NCI-H187 treated with DMSO at 0.1 percent for 48 hours (cell line): ENCODE measurements around the gene SND1.
"Not testable (repeated sequence)": the region's sequence is repeated elsewhere in the genome, so short reads cannot be mapped to it uniquely, and the experiment has no call there.

ENCODE experiments used
- DNase-seq: peaks from one replicate; lab custom pipeline; 2025; lab: John Stamatoyannopoulos, UW

Gene SND1

DNA sequence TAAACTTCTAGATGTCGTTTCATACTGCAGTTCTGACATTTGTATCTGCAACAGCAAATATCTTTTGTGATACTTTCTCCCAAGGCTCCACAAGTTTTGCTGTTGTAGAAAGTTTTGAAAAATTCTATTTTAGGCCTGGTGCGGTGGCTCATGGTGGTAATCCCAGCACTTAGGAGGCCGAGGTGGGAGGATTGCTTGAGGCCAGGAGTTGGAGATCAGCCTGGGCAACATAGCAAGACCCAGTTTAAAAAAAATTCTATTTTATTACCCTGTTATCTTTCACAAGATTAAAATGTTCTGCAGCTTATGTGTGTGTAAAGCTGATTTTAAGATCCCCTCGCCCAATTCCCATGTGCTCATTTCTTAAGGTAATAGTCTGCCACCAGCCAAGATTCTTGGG is 1.4 kb downstream of the SND1 start:
- DNase-seq: no peak

- no peak for DNase-seq
Observed at GRCh38 chr7:127654404-127655394, 2.7 kb downstream of the SND1 start.

GRCh38 chr7:127655720-127656119 is 3.7 kb downstream of the SND1 start:
- DNase-seq: no peak

GRCh38 chr7:127657500-127657899 is 5.5 kb downstream of the SND1 start:
- no peak for DNase-seq

DNA sequence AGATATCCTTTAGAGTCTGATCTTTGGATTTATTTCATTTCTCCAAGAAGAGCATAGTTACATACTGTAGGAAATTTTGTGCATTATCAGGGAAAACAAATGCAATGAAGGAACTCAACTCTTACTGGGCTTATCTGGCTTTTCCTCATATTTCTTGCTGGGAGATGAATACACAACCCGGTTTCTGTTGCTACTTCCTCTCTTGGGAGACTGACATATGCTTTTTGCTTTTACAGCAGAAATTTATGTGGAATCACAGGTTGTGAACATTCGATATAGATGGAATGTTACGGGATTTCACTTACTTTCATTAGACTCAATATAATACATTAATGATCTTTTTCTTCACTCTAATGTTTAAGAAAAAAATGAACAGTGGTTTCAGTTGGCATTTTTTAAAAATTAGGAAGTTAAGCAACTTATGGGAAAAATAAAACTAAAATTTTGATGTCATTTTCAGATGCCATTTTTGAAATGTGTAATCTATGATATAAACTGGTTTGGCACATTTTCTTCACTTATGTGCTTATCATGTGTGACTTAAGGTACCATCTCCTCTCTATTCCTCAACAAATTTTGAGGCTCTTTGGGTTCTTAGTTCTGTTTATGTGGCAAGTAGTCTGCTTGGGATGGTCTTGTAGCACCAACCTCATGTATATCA is 7.1 kb downstream of the SND1 start:
- no peak for DNase-seq

- no peak for DNase-seq
Observed at GRCh38 chr7:127665922-127666321, 13.9 kb downstream of the SND1 start.

DNA sequence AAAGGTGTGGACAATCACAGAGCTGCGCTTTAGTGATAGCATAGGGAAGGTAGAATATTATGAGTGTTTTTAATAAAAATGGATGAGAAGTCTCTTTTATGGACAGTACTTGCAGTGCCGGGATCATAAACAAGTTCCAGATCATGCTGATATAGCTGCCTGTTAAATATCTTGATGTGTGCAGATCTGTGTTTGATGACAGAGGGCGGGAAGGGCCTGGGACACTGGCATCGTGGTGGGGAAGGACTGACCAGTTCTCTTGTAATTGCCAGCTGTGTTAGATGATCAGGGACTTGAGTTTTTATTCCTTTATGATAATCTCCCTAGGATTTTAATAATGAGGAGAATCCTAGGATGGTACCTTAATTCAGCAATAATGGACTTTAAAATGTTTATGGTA is 14.6 kb downstream of the SND1 start:
- no peak for DNase-seq

- no peak for DNase-seq
Observed at GRCh38 chr7:127667017-127667670, 15.2 kb downstream of the SND1 start.

- DNase-seq: no peak
Observed at GRCh38 chr7:127667759-127668530, 16.0 kb downstream of the SND1 start.

GRCh38 chr7:127671341-127671740 is 19.3 kb downstream of the SND1 start:
- no peak for DNase-seq

- DNase-seq: no peak
Observed at GRCh38 chr7:127673902-127674301, 21.9 kb downstream of the SND1 start.

DNA sequence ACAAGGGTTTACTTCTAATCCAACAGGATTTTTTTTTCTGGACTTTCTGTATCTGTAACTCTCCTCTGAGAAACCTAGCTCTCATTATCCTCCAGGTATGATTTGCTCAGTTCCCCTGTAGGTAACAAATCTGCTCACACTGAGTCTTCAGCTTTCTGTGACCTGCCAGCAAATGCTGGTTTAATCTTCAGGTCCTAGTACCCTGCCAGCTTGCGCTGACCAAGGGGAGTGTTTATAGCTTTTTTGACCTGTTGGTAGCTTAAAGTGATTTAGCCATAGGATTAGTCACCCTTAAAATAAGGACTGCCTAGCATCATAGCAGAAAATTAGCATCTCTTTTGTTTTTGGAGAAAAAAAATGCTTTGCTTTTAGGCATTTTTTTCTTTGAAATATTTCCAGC is 22.4 kb downstream of the SND1 start:
- no peak for DNase-seq

DNA sequence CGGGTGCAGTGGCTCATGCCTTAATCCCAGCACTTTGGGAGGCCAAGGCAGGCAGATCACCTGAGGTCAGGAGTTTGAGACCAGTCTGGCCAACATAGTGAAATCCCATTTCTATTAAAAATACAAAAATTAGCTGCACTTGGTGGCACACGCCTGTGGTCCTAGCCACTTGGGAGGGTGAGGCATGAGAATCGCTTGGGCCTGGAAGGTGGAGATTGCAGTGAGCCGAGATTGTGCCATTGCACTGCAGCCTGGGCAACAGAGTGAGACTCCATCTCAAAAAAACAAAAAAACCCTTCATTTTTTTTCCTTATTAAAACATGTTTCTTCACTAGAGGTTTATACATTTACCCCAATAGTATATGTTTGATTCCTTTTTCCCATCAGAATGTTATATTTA is 22.9 kb downstream of the SND1 start:
- DNase-seq: not testable (repeated sequence)

DNA sequence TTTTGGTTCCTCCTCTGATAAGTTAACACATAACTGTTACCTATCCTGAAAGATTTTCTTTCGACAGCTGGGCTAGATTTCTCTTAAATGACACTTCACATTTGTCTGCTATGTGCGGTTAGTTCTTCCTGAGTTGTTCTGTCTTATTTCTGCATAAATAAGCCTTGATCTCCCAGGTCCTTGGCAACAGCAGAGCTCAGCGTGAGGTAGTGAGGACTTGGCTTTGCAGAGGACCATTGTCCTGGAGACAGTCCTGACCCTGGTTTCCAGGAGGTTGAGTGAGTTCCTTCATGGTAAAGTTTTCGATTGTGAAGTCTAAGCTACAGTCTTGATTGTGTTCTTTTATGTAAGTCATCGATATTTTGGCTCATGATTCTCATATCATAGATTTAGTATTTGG is 23.7 kb downstream of the SND1 start:
- DNase-seq: no peak

- DNase-seq: no peak
Observed at GRCh38 chr7:127677433-127678230, 25.6 kb downstream of the SND1 start.

- DNase-seq: no peak
Observed at GRCh38 chr7:127678337-127678736, 26.3 kb downstream of the SND1 start.

DNA sequence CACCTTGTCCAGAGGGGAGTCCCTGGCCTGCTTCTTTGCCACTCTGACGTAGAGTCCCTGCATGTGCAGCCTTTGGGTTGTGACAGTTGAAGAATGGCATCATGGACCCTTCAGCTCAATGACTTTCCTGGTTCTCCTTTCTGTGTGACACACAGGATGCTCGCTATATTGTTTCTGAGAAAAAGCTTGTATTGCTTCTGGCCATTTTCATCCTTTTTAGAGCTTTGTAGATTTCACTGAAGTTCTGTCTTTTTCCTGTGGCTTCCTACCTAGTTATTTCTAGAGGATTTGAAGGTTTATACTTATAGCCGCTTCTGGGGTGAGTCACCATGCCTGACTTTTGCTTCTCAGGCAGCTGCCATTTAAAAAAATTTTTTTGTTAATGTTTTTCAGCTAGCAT is 27.0 kb downstream of the SND1 start:
- no peak for DNase-seq

DNA sequence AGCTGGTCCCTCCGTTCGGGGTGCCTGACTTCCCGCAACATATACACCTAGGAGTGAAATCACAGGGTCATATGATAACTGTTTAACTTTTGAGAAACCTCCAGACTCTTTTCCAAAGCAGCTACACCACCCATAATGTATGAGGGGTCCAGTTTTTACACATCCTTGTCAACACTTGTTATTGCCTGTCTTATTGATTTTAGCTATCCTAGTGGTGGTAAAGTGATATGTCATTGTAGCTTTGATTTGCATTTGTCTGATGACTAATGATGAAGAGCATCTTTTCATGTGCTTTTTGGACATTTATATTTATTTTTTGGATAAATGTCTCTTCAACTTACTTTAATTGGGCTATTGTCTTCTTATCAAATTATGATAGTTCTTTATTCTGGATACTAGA is 29.0 kb downstream of the SND1 start:
- no peak for DNase-seq

GRCh38 chr7:127682140-127682539 is 30.1 kb downstream of the SND1 start:
- DNase-seq: no peak

DNA sequence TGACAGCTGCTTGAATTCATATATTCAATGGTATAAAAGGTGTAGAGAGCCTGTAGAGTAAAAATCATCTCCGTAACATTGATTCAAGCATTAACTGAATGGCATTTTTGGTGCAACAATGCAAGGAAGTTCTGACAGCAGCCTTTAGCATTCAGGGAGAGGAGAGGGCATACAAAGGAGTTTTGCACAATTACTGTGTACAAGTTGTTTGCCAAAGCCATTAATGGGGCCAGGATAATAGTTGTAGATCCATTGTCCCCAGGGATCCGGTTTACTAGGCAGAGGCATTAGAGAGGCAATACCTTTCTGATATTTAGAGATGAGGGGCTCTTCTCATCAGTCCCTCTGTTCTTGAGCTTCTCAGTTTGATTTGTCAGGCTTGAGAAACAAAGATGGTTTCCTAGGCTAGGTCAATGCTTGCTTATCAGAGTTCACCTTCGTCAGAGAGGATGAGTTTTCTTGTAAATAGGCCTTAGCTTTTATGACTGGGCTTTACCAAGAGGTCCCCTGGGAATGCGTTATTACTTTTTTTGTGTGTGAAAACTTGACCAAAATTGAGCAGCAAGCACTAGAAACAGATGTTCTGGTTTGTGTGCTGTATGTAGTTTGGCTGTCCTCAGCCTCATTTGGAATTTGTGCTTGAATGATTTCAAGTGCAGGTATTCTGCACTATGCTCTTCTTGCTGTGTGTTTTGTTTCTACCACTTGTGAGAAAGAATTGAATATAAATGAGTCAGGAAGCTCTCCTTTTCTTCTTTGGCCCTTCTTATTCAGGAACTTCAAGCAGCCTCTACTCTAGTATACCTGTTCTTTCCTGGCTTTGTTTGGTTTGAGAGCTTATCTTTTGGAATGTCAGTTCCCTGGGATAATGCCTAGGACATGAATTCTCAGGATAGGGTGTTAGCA is 32.0 kb downstream of the SND1 start:
- DNase-seq: no peak
